ENCODE results near the gene RTF2. TPM values are rescaled to one million over a fixed set of nuclear protein-coding genes. Genes with fewer than 3 reads are reported as not detected.

Gene RTF2
- total and polyA plus RNA-seq, 2 of the 13 experiments (the other 11 are each of a cell fraction or from before 2014, with no cell fraction given), result 81.8 to 142 TPM

DNA sequence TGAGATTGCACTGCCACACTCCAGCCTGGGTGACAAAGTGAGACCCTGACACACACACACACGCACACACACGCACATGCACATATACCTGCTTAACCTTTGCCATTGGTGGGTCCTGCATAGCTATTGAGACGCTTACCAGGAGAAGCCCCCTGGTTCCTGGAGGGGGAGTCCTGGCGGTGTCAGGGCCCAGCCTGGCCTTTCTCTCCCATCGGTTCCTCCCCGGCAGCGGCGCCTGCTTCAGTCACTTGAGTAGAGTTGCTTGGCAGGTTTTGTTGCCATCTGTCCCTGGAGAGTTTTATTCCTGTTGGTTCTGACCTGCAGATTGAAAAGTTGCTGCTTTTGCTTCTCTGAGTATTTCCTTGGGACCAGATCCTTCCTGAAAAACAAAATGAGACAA is 35.5 kb downstream of the RTF2 start:
- H3K9ac ChIP-seq (ENCODE audit: insufficient read depth, low read depth, low read length), result no peak overlapping the region
- no peaks in the 10 kb centered on the region for H4K20me1 ChIP-seq (ENCODE audit: insufficient read depth, low read length)
- no peak overlapping the region for H3K4me3 ChIP-seq (replicated peaks in 1 of 3; ENCODE audit: insufficient read depth in 1 of 3, low read depth in 2 of 3, low read length in 3 of 3)
- in situ Hi-C loops (cut with HindIII; ENCODE audit: extremely low pct_ligation_motif_present, low pct_unique_long_range_greater_than_20kb) (no loop called here), intact Hi-C loops (cut with micrococcal nuclease; ENCODE audit: unreplicated experiment) (loop anchor here (1.0 kb wide), 1 partner anchor 104 kb away; no protein-coding TSS in a partner anchor)
- no peak overlapping the region for H2AFZ ChIP-seq (ENCODE audit: low read length)
- POLR2A ChIA-PET, result no interaction called here
- ATAC-seq (no peak), DNase-seq (ENCODE audit: low spot score) (no peak), FAIRE-seq (no peak)
- WGBS (ENCODE audit: low lambda C conversion rate), result 100% methylated on average over 6 of the region's 8 CpGs
- BruUV-seq (replicated peaks), result no TSS peak
- H3K79me2 ChIP-seq (ENCODE audit: insufficient read depth, low read length), result no peaks in the 10 kb centered on the region
- no peak overlapping the region for H3K4me2 ChIP-seq (ENCODE audit: low read depth, low read length)
- H3K9me3 ChIP-seq (ENCODE audit: low read length), result no peaks in the 10 kb centered on the region
- no peaks in the 10 kb centered on the region for H3K4me1 ChIP-seq (ENCODE audit: insufficient read depth, low read length)
- TF ChIP-seq MTA1 (CRISPR knock-in tag; IDR thresholded peaks at IDR 0.05; ENCODE audit: borderline replicate concordance), result no peak
- TF ChIP-seq, protein P1, sequence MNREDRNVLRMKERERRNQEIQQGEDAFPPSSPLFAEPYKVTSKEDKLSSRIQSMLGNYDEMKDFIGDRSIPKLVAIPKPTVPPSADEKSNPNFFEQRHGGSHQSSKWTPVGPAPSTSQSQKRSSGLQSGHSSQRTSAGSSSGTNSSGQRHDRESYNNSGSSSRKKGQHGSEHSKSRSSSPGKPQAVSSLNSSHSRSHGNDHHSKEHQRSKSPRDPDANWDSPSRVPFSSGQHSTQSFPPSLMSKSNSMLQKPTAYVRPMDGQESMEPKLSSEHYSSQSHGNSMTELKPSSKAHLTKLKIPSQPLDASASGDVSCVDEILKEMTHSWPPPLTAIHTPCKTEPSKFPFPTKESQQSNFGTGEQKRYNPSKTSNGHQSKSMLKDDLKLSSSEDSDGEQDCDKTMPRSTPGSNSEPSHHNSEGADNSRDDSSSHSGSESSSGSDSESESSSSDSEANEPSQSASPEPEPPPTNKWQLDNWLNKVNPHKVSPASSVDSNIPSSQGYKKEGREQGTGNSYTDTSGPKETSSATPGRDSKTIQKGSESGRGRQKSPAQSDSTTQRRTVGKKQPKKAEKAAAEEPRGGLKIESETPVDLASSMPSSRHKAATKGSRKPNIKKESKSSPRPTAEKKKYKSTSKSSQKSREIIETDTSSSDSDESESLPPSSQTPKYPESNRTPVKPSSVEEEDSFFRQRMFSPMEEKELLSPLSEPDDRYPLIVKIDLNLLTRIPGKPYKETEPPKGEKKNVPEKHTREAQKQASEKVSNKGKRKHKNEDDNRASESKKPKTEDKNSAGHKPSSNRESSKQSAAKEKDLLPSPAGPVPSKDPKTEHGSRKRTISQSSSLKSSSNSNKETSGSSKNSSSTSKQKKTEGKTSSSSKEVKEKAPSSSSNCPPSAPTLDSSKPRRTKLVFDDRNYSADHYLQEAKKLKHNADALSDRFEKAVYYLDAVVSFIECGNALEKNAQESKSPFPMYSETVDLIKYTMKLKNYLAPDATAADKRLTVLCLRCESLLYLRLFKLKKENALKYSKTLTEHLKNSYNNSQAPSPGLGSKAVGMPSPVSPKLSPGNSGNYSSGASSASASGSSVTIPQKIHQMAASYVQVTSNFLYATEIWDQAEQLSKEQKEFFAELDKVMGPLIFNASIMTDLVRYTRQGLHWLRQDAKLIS (CRISPR knock-in tag; IDR thresholded peaks at IDR 0.05), result no peak
- TF ChIP-seq RFX3 (CRISPR knock-in tag; IDR thresholded peaks at IDR 0.05), result no peak
- no peak for TF ChIP-seq ZSCAN29 (CRISPR knock-in tag; conservative IDR thresholded peaks at IDR 0.05)
- TF ChIP-seq KLF6 (CRISPR knock-in tag; IDR thresholded peaks at IDR 0.05), result no peak
- no peak for TF ChIP-seq RAD51 (IDR thresholded peaks at IDR 0.05; ENCODE audit: borderline replicate concordance)
- H3K27me3 ChIP-seq (ENCODE audit: control insufficient read depth in 1 of 2, insufficient read depth in 2 of 2, low read length in 2 of 2), result no peaks in the 10 kb centered on the region
- CTCF ChIA-PET (ENCODE audit: low intra/inter-chr PET ratio, low total read pairs), result interaction anchor here (1.4 kb wide), 1 partner anchor 104 kb away, joined by 10 read pairs; no protein-coding TSS in a partner anchor
- H3K36me3 ChIP-seq (replicated peaks in 1 of 2; ENCODE audit: control insufficient read depth in 1 of 2, insufficient read depth in 2 of 2, low read length in 2 of 2), result peaks cover 5 to 29% of the 10 kb centered on the region in 2 experiments; a peak in 4 of 5 replicates
- no peak overlapping the region for H3K27ac ChIP-seq (ENCODE audit: extremely low read length, insufficient read depth, low read length)
